Ovary (tissue), 3 donors: ENCODE results near the gene FAR2.

Experiments used
- CTCF ChIP-seq, 3 donors: fragments of 450-650 bp in 2 of 3; fragments of 200-600 bp in 1 of 3; IDR thresholded peaks; one replicate each; pipeline versions ENCODE4 v1.5.1 to v1.8.0; 2016 to 2022; ENCODE audit warnings: antibody characterized with exemption in 3 of 3, mild to moderate bottlenecking in 1 of 3
- EP300 ChIP-seq: sonication (generic); formaldehyde crosslinking; IDR thresholded peaks from one replicate; pipeline ENCODE4 v1.6.1; 2017; ENCODE audit warnings: antibody characterized with exemption
- POLR2A ChIP-seq: fragments of 450-650 bp; IDR thresholded peaks from one replicate; pipeline ENCODE4 v1.6.1; 2017; ENCODE audit warnings: antibody characterized with exemption, mild to moderate bottlenecking, moderate library complexity
- donor health status: DM: no; HTN: no; CAD: no.

- TF ChIP-seq CTCF (IDR thresholded peaks at IDR 0.05) (no peak), POLR2A (no peak), EP300 (no peak)
Measured at GRCh38 chr12:29314416-29314815, 165.3 kb downstream of the FAR2 start.
